Activated naive CD4-positive, alpha-beta T cell (primary cell): Measurements from ENCODE around the gene PRKACA.
A peak's percentile ranks its signal among the peaks of the same experiment; 100 is the strongest.
"Not testable (repeated sequence)": the region's sequence is repeated elsewhere in the genome, so short reads cannot be mapped to it uniquely, and the experiment has no call there.

Source experiments
- DNase-seq, 4 experiments: peaks; one replicate each; lab custom pipeline; 2025; lab: John Stamatoyannopoulos, UW

Gene PRKACA

DNA sequence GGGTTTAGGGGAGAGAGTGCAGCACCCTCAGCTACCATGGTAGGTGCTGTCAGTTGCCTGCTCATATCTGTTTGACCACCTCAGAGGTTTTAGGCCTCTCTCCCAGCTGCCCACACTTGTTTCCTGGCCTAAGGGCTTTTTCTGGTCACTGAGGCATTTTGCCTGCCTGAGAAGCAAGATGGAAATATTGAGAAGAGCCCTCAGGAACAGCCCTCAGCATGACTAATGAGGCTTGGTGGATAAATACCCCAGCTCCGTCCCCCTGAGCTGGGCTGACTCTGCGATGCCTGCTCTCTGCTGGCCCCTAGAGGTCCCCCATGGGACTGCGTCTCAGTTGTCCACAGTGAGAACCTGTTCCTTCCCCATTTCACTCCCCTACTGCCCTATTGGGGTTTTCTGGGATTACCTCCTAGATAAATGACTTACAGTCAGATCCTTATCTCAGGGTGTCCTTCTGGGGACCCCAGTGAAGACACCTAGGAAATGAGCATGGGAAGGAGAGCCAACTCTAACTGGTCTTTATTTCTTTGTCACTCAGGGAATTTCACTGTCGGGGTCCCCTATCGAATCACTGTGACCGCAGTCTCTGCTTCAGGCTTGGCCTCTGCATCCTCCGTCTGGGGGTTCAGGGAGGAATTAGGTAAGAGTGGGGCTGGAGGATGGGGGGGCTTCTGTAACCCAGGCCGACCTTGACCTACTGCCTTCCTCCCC lies 69.0 kb downstream of the PRKACA start:
- DNase-seq, result peak; percentile 51 to 70 (median 64)

DNA sequence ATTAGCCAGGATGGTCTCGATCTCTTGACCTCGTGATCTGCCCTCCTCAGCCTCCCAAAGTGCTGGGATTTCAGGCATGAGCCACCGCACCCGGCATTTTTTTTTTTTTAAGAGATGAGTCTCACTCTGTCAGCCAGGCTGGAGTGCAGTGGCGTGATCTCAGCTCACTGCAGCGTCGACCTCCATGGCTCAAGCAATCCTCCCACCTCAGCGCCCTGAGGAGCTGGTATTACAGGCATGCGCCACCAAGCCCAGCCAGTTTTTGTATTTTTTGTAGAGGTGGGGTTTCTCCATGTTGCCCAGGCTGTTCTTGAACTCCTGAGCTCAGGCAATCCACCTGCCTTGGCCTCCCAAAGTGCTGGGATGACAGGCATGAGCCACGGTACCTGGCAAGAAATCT lies 69.7 kb downstream of the PRKACA start:
- DNase-seq, result not testable (repeated sequence)

DNA sequence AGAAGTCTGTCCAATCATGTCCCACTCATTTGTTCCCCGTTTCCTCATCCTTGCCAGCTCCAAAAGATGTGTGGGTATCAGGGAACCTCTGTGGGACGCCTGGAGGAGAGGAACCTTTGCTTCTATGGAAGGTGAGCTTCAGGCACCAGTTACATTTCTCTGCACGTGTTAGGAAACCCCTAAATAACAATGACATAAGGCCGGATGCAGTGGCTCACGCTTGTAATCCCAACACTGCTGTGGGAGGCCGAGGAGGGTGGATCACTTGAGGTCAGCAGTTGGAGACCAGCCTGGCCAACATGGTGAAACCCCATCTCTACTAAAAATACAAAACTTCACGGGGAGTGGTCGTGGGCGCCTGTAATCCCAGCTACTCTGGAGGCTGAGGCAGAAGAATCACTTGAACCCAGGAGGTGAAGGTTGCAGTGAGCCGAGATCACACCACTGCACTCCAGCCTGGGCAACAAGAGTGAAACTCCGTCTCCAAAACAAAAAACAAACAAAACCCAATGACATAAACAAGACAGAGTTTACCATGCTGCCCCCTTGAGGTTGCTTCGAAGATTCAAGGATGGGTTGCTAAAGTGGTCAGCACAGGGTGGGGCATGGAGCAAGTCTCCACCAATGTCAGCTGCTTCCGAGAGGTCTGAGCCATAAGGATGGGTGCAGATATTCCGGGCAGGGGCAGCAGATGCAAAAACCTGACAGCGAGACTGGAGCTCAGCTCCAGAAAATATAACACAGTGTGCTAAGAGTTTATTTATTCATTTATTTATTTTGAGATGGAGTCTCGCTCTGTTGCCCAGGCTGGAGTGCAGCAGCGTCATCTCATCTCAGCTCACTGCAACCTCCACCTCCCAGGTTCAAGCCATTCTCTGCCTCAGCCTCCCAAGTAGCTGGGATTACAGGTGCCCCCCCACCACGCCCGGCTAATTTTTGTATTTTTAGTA lies 74.6 kb downstream of the PRKACA start:
- not testable (repeated sequence) for DNase-seq
